ENCODE measurements around the gene VWF. TPM values are rescaled to one million over a fixed set of nuclear protein-coding genes. Genes with fewer than 3 reads are reported as not detected.

Gene VWF
- total and polyA plus RNA-seq, 2 of the 13 experiments (the other 11 are each of a cell fraction or from before 2014, with no cell fraction given), result 0.20 to 0.25 TPM

- TF ChIP-seq ZNF160 (CRISPR knock-in tag; IDR thresholded peaks at IDR 0.05), result no peak
- peak; percentile 34; the same call in 1 of the 2 replicates for TF ChIP-seq TARDBP (CRISPR knock-in tag; IDR thresholded peaks at IDR 0.05)
- TF ChIP-seq ZNF354B (CRISPR knock-in tag; IDR thresholded peaks at IDR 0.05), result no peak
- no peak for TF ChIP-seq FOXA1 (IDR thresholded peaks at IDR 0.05)
- TF ChIP-seq FOXA1 (CRISPR knock-in tag; IDR thresholded peaks at IDR 0.05), result no peak; the same call in 1 of the 2 replicates
- no peak for TF ChIP-seq ZNF878 (CRISPR knock-in tag; IDR thresholded peaks at IDR 0.05)
- TF ChIP-seq, protein P1, sequence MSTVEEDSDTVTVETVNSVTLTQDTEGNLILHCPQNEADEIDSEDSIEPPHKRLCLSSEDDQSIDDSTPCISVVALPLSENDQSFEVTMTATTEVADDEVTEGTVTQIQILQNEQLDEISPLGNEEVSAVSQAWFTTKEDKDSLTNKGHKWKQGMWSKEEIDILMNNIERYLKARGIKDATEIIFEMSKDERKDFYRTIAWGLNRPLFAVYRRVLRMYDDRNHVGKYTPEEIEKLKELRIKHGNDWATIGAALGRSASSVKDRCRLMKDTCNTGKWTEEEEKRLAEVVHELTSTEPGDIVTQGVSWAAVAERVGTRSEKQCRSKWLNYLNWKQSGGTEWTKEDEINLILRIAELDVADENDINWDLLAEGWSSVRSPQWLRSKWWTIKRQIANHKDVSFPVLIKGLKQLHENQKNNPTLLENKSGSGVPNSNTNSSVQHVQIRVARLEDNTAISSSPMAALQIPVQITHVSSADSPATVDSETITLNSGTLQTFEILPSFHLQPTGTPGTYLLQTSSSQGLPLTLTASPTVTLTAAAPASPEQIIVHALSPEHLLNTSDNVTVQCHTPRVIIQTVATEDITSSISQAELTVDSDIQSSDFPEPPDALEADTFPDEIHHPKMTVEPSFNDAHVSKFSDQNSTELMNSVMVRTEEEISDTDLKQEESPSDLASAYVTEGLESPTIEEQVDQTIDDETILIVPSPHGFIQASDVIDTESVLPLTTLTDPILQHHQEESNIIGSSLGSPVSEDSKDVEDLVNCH (CRISPR knock-in tag; IDR thresholded peaks at IDR 0.05), result no peak
- peak; percentile 83 for TF ChIP-seq SP5 (CRISPR knock-in tag; IDR thresholded peaks at IDR 0.05; ENCODE audit: borderline replicate concordance, low read depth)
- no peak for TF ChIP-seq HNRNPL (IDR thresholded peaks at IDR 0.05; ENCODE audit: low read depth, low read length)
- TF ChIP-seq ZNF121 (CRISPR knock-in tag; IDR thresholded peaks at IDR 0.05), result peak; percentile 48
- TF ChIP-seq KLF16 (CRISPR knock-in tag; IDR thresholded peaks at IDR 0.05), result peak in 1 of 2 experiments; percentile 29; a peak in 1 of 4 replicates
- no peak for TF ChIP-seq PHF8 (CRISPR knock-in tag; IDR thresholded peaks at IDR 0.05)
- TF ChIP-seq GLMP (CRISPR knock-in tag; IDR thresholded peaks at IDR 0.05; ENCODE audit: borderline replicate concordance), result no peak
- no peak for TF ChIP-seq AKAP8 (CRISPR knock-in tag; IDR thresholded peaks at IDR 0.05)
- peak; percentile 62; the same call in 1 of the 2 replicates for TF ChIP-seq ZNF609 (CRISPR knock-in tag; IDR thresholded peaks at IDR 0.05; ENCODE audit: borderline replicate concordance)
- no peak for TF ChIP-seq MAZ (IDR thresholded peaks at IDR 0.05; ENCODE audit: borderline replicate concordance, low read depth, low read length)
- no peak for TF ChIP-seq MAZ (CRISPR knock-in tag; IDR thresholded peaks at IDR 0.05; ENCODE audit: low read depth)
- TF ChIP-seq PPARG (CRISPR knock-in tag; conservative IDR thresholded peaks at IDR 0.05), result no peak
- no peak for TF ChIP-seq NKX3-1 (CRISPR knock-in tag; IDR thresholded peaks at IDR 0.05)
These were observed 53.8 kb downstream of the VWF start (continued) for GRCh38 chr12:6070472-6071257.

Data from HepG2 (cell line).